Large intestine (tissue), 3 donors: ENCODE measurements around the gene TUBB1. TPM values are rescaled to one million over a fixed set of nuclear protein-coding genes. Genes with fewer than 3 reads are reported as not detected.

Experiments
- DNase-seq, 2 donors: peaks; one replicate each; pipeline versions ENCODE4 v3.0.0 to v3.0.0-alpha.2; 2013
- H3K27ac ChIP-seq: one replicate; pipeline ENCODE4 v1.5.1; 2013; ENCODE audit warnings: low read length
- H3K27me3 ChIP-seq: 2 replicates; pipeline ENCODE4 v1.6.1; 2013; ENCODE audit warnings: low read length; ENCODE audit not compliant: control insufficient read depth, insufficient read depth
- H3K36me3 ChIP-seq: 2 replicates; pipeline ENCODE4 v1.6.1; 2013; ENCODE audit warnings: low read length; ENCODE audit not compliant: control insufficient read depth, insufficient read depth
- H3K4me1 ChIP-seq: one replicate; pipeline ENCODE4 v1.6.1; 2013; ENCODE audit warnings: low read length; ENCODE audit not compliant: control insufficient read depth, insufficient read depth
- H3K4me3 ChIP-seq: one replicate; pipeline ENCODE4 v1.5.1; 2013; ENCODE audit warnings: low read length
- H3K9me3 ChIP-seq: one replicate; pipeline ENCODE4 v1.6.1; 2013; ENCODE audit warnings: mild to moderate bottlenecking, low read depth, low read length, moderate library complexity; ENCODE audit not compliant: control insufficient read depth
- WGBS: methylation state at CpG from one replicate; pipeline ENCODE4 v1.1.5; 2013; ENCODE audit warnings: low lambda C conversion rate; ENCODE audit not compliant: insufficient coverage; 5-methylcytosine and 5-hydroxymethylcytosine counted together
- polyA plus RNA-seq: library from polyadenylated mRNA; unstranded; fragments of 120-200 nt; gene quantifications from one replicate; pipeline ENCODE4 v1.2.1, GENCODE V29; 2013

The TUBB1 gene
- polyA plus RNA-seq, 1 donor = 0.52 TPM

DNA sequence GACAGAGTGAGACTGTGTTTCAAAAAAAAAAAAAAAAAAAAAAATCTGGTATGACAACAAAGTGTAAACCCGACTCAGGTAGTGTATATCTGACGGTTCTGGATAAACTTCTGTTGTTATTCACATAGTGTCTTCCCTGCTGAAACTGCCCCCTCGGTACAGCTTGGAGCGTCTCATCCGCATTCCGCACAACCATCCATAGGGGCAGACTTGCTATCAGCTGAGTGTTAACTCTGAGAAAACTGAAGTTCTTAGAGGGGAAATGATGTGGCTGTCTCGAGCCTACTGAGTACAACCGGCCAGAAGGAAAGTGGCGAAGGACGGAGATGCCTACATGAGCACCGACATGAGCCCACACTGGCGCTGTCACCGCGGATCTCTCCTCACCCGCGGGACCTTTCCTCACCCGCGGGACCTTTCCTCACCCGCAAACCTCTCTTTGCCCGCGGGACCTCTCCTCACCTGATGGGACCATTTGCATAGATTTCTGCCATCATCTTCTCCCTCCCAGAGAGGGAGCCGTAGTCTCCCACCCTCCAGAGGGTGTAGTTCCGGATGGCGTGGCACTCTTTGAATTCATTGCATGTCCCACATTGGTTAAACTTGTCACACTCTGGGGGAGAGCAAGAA is 22.0 kb upstream of the TUBB1 start:
- no peaks in the 10 kb centered on the region for H3K9me3 ChIP-seq
- peaks cover 81% of the 10 kb centered on the region for H3K36me3 ChIP-seq
- no peak for DNase-seq
- no peaks in the 10 kb centered on the region for H3K4me1 ChIP-seq
- no peaks in the 10 kb centered on the region for H3K27me3 ChIP-seq
- H3K27ac ChIP-seq = no peak overlapping the region
- no peak overlapping the region for H3K4me3 ChIP-seq
- WGBS = no CpG with 5 or more reads among the region's 24 CpGs

DNA sequence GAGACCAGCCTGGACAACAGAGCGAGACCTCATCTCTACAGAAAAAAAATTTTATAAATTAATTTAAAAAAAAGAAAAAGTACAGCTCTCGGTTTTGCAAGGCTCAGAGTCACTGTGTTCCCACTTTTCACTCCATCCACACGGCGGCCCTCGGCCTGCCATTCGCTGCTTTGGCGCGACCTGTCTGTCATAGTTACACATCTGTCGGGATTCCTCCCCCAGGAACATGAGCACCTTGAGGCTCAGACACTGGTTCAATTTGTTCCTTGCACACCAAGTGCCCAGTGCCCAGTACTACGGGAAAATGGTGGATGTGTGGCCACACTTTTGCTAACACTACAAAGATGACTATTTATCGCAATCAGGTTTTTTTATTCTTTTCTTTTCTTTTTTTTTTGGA is 20.6 kb upstream of the TUBB1 start:
- 100% methylated on average over 2 of the region's 11 CpGs for WGBS
- no peak overlapping the region for H3K27ac ChIP-seq

GRCh38 chr20:59000326-59000725 is 18.9 kb upstream of the TUBB1 start:
- Histone ChIP-seq H3K27me3 (no peaks in the 10 kb centered on the region), H3K9me3 (no peaks in the 10 kb centered on the region), H3K27ac (no peak overlapping the region), H3K36me3 (peaks cover 52% of the 10 kb centered on the region), H3K4me1 (peaks cover 4% of the 10 kb centered on the region), H3K4me3 (no peak overlapping the region)
- no CpG with 5 or more reads among the region's 3 CpGs for WGBS
- no peak for DNase-seq

More for the DNA sequence above, 20.6 kb upstream of the TUBB1 start:
- no peaks in the 10 kb centered on the region for H3K9me3 ChIP-seq
- no peaks in the 10 kb centered on the region for H3K27me3 ChIP-seq
- peaks cover 67% of the 10 kb centered on the region for H3K36me3 ChIP-seq
- no peak overlapping the region for H3K4me3 ChIP-seq
- no peaks in the 10 kb centered on the region for H3K4me1 ChIP-seq
- no peak for DNase-seq

GRCh38 chr20:59001068-59001448 is 18.2 kb upstream of the TUBB1 start:
- Histone ChIP-seq H3K36me3 (peaks cover 45% of the 10 kb centered on the region), H3K4me3 (no peak overlapping the region), H3K4me1 (peaks cover 7% of the 10 kb centered on the region), H3K27ac (no peak overlapping the region), H3K9me3 (no peaks in the 10 kb centered on the region), H3K27me3 (no peaks in the 10 kb centered on the region)
- no CpG with 5 or more reads among the region's 13 CpGs for WGBS
- no peak for DNase-seq

DNA sequence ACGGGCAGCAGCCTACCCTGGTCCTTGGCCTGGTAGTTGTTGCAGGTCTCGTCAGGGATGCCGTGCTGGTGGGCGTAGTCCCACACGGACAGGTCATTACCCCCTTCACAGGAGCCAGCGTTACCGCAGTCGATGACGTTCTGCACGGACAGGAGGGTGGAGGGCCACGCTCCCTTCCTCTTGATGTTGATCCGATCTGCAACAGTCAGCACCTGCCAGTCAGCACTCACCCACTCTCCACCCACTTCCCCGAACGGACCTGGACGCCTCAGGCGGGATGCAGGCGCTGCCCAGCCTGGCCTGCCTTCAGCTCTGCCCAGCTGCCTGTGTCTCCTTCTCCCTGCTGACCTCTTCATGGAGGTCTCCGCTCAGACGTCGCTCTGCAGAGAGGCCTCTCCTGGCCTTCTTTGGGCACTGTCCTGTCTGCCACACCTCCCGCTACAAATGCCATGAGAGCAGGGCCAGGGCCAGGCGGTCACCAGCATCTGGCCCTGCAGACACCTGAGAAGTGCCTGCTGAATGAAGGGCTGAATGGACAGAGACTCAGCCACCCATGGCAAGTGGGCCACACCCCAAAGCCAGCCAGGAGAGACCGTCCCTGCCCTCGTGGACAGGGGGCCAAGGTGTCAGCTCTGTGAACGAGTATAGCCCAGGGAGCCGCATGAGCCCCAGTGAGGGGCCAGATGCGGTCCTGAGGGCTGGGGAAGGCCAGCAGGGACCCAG is 17.6 kb upstream of the TUBB1 start:
- no peak for DNase-seq
- no peaks in the 10 kb centered on the region for H3K9me3 ChIP-seq
- peaks cover 11% of the 10 kb centered on the region for H3K4me1 ChIP-seq
- no peaks in the 10 kb centered on the region for H3K27me3 ChIP-seq
- no CpG with 5 or more reads among the region's 27 CpGs for WGBS
- H3K4me3 ChIP-seq = no peak overlapping the region
- H3K27ac ChIP-seq = no peak overlapping the region
- H3K36me3 ChIP-seq = peaks cover 39% of the 10 kb centered on the region

DNA sequence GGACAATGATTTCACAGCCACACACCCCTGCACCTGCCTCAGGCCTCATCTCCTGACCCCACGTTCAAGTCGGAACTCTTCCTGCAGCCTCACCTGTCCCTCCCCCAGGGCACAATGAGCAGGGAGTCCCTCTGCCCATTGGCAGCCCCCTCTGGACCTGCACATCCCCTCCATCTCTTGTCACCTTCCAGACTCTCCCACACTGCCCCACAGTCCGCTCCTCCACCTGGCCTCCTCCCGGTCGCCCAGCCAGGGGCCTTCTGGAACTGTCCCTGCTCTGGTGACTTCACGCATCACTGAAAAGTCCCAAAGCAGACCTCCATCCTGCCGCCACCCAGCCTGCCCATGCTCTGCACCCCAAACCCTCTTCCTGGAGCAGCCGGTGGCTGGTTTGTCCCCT is 16.8 kb upstream of the TUBB1 start:
- H3K27me3 ChIP-seq = no peaks in the 10 kb centered on the region
- peaks cover 11% of the 10 kb centered on the region for H3K4me1 ChIP-seq
- no peak overlapping the region for H3K4me3 ChIP-seq
- WGBS = no CpG with 5 or more reads among the region's 8 CpGs
- no peak for DNase-seq
- no peak overlapping the region for H3K27ac ChIP-seq
- no peaks in the 10 kb centered on the region for H3K9me3 ChIP-seq
- peaks cover 33% of the 10 kb centered on the region for H3K36me3 ChIP-seq

DNA sequence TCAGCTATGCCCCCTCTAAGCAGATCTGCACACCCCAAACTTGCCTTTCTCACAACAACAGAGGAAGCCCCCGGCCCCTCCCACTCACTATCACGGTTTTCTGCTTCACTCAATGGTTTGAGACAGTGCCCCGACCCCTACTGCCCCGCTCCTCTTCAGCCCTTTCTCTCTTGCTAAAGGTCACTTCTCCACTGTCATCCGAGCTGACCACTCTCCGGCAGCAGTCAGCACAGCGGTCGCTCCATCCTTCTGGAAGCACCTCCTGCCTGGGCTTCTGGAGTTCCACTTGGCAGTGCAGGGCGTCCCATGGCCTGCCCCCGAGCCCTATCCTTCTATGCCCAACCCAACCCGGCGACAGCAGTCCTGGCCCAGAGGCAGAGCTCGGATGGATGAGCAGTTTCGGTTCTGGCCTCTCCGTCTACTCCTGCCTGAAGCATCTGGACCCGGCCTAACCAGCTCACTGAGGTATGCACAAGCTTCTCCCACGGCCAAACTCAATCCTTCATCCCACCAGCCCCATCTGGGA is 16.3 kb upstream of the TUBB1 start:
- Histone ChIP-seq H3K27me3 (no peaks in the 10 kb centered on the region), H3K9me3 (no peaks in the 10 kb centered on the region), H3K27ac (no peak overlapping the region), H3K4me1 (peaks cover 11% of the 10 kb centered on the region), H3K36me3 (peaks cover 28% of the 10 kb centered on the region), H3K4me3 (no peak overlapping the region)
- no peak for DNase-seq
- 42% methylated on average over 2 of the region's 17 CpGs for WGBS

DNA sequence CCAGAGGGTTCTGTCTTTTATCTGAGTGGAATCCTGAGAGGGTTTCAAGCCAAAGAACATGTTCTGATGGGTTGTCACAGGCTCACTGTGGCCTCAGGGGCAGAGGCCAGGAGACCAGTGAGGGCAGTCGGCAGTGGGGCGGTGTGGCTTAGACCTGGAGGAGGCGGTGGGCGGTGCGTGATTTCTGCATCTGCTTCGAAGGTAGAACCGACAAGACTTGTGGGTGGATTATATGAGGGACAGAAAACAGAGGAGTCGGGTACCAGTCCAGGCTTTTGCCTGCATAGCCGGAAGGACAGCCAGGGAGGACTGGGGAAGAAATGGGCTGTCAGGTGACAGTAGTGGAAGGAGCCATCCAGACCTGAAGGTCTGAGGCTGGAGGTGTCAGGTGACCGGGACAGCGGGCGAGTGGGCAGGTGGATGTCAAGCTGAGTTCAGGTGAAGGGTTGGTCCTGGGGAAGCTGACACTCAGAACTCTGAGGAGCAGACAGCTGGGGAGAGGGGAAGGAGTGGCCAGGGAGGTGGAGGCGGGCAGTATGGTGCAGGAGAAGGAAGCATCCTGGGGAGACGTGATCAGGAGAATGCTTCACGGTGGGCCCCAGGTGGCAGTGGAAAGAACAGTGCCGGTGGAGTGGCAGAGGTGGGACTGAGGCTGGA is 15.3 kb upstream of the TUBB1 start:
- no peaks in the 10 kb centered on the region for H3K9me3 ChIP-seq
- WGBS = 93% methylated on average over 3 of the region's 16 CpGs
- H3K27me3 ChIP-seq = no peaks in the 10 kb centered on the region
- H3K27ac ChIP-seq = no peak overlapping the region
- no peak for DNase-seq
- H3K36me3 ChIP-seq = peaks cover 19% of the 10 kb centered on the region
- H3K4me1 ChIP-seq = peaks cover 11% of the 10 kb centered on the region
- H3K4me3 ChIP-seq = no peak overlapping the region

GRCh38 chr20:59004493-59004762 is 14.8 kb upstream of the TUBB1 start:
- H3K4me3 ChIP-seq = no peak overlapping the region
- no peak overlapping the region for H3K27ac ChIP-seq
- H3K4me1 ChIP-seq = peaks cover 11% of the 10 kb centered on the region
- WGBS = no CpG with 5 or more reads among the region's 4 CpGs
- peaks cover 16% of the 10 kb centered on the region for H3K36me3 ChIP-seq
- no peaks in the 10 kb centered on the region for H3K27me3 ChIP-seq
- DNase-seq = no peak
- H3K9me3 ChIP-seq = no peaks in the 10 kb centered on the region

DNA sequence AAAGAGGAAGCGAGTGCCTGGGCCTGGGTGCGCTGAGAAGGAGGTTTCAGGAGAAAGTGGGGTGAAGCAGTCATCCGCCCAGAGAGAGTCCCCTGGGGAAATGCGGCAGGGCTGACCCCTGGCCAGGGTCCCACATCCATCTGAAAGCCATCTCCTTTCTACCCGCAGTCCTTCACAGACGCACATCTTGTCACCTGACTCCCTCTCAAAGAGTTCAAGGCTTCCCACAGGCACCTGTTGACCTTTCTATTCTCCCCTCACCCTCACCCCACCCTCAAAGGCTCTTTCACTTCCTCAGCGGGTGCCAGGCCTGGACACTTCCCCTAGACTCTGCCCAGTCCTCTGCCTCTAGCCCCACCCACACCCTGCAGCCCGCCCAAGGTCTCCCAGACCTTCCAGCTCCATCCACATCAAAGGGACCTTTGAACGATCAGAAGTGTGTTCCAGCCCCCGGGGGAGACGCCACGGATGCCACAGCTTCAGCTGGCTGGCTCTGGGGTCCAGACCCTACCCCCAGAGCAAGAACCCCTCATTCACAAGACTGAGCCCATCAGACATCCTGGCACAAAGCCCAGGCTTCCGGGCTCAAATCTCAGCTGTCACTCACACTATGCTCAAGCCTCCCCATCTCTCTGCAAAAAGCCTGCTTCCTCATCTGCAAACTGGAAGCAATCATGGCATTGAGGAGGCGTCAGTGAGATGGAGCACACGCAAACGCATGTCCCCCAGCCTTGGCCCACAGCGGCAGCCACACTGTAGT is 14.3 kb upstream of the TUBB1 start:
- Histone ChIP-seq H3K27ac (no peak overlapping the region), H3K9me3 (no peaks in the 10 kb centered on the region), H3K36me3 (peaks cover 15% of the 10 kb centered on the region), H3K4me3 (no peak overlapping the region), H3K4me1 (peaks cover 11% of the 10 kb centered on the region), H3K27me3 (no peaks in the 10 kb centered on the region)
- peak; percentile 35 to 65 for DNase-seq
- WGBS = no CpG with 5 or more reads among the region's 17 CpGs
